ENCODE measurements around the gene COL27A1. TPM values are rescaled to one million over a fixed set of nuclear protein-coding genes. Genes with fewer than 3 reads are reported as not detected.

Gene COL27A1
- polyA plus RNA-seq, 1 donor (not counting 4 experiments of a cell fraction or from before 2014, with no cell fraction given), result 14.0 TPM

DNA sequence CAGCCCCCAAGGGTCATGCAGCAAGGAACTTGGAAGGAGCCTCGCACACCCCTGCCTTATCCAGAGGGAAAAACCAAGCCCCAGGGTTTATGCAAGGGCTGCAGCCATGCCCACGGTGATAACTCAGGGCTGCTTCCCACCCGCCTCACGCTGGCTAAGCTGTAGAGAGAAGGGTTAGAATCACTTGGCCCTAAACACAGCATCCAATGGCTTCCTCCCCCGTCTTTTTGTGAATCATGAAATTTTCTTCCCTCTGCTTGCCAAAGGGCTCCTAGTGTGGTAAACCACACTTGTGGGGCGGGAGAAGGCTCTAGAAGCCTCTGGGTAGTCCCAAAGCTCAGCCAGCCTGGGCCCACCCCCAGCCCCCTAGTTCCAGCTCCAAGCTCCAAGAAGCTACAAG, 111.6 kb downstream of the COL27A1 start:
- Histone ChIP-seq H3K9me1 (ENCODE audit: control insufficient read depth, extremely low read depth, insufficient read depth, low read length) (no peaks in the 10 kb centered on the region), H3K9ac (ENCODE audit: control insufficient read depth, extremely low read depth, insufficient read depth, low read length) (no peak overlapping the region), H3K4me2 (ENCODE audit: control insufficient read depth, extremely low read depth, insufficient read depth, low read depth, low read length) (no peak overlapping the region), H3K9me3 (ENCODE audit: control insufficient read depth, low read depth, low read length) (no peaks in the 10 kb centered on the region), H3K27me3 (ENCODE audit: control insufficient read depth, extremely low read depth, insufficient read depth, low read length) (no peaks in the 10 kb centered on the region), H3K4me1 (ENCODE audit: control insufficient read depth, extremely low read depth, insufficient read depth, low read length) (peaks cover 2% of the 10 kb centered on the region), H3K79me2 (ENCODE audit: control insufficient read depth, insufficient read depth, low read length) (no peaks in the 10 kb centered on the region), H3K27ac (ENCODE audit: control insufficient read depth, insufficient read depth, low read length) (no peak overlapping the region), H3K4me3 (ENCODE audit: control insufficient read depth in 2 of 3, extremely low read depth in 1 of 3, insufficient read depth in 2 of 3, low read depth in 1 of 3, low read length in 3 of 3) (no peak overlapping the region), H4K20me1 (ENCODE audit: control insufficient read depth, extremely low read depth, insufficient read depth, low read length) (no peaks in the 10 kb centered on the region), H3K36me3 (ENCODE audit: control insufficient read depth in 2 of 2, extremely low read depth in 1 of 2, insufficient read depth in 2 of 2, low read length in 2 of 2) (peaks cover 4 to 20% of the 10 kb centered on the region in 2 experiments), H2AFZ (ENCODE audit: control insufficient read depth, low read length) (no peak overlapping the region)
- no peak for DNase-seq (ENCODE audit: low read depth, low spot score)
- no peak for FAIRE-seq
- no peak for TF ChIP-seq EZH2 (IDR thresholded peaks at IDR 0.05; ENCODE audit: low read length)
- TF ChIP-seq, protein P1, sequence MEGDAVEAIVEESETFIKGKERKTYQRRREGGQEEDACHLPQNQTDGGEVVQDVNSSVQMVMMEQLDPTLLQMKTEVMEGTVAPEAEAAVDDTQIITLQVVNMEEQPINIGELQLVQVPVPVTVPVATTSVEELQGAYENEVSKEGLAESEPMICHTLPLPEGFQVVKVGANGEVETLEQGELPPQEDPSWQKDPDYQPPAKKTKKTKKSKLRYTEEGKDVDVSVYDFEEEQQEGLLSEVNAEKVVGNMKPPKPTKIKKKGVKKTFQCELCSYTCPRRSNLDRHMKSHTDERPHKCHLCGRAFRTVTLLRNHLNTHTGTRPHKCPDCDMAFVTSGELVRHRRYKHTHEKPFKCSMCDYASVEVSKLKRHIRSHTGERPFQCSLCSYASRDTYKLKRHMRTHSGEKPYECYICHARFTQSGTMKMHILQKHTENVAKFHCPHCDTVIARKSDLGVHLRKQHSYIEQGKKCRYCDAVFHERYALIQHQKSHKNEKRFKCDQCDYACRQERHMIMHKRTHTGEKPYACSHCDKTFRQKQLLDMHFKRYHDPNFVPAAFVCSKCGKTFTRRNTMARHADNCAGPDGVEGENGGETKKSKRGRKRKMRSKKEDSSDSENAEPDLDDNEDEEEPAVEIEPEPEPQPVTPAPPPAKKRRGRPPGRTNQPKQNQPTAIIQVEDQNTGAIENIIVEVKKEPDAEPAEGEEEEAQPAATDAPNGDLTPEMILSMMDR (optimal IDR thresholded peaks at IDR 0.05 in 1 of 3, IDR thresholded peaks at IDR 0.05 in 1 of 3, conservative IDR thresholded peaks at IDR 0.05 in 1 of 3; ENCODE audit: extremely low read depth in 1 of 3, insufficient read depth in 2 of 3, low read length in 3 of 3), result no peak
- dilution Hi-C loops (cut with MboI; ENCODE audit: extremely low pct_ligation_motif_present, low sequenced_read_pairs), result no loop called here

DNA sequence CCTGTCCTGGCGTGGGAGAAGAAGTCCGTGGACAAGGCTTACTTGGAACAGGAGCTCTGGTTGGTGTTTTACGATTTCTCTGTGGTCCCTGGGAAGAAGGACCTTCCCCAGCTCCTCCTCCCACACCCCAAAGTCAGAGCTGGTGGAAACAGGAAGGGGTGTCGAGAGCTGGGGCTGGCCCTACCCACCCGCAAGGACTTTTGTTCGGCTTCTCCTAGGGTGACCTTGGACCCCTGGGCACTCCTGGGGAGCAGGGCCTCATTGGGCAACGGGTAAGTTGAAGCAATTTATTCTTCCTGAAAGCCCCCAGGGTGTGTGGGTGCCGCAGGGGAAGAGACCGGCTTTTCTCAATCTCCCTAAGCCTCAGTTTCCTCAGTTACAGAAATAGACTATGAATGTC, 113.7 kb downstream of the COL27A1 start:
- Histone ChIP-seq H3K4me2 (ENCODE audit: control insufficient read depth, extremely low read depth, insufficient read depth, low read depth, low read length) (no peak overlapping the region), H3K27ac (ENCODE audit: control insufficient read depth, insufficient read depth, low read length) (no peak overlapping the region), H3K27me3 (ENCODE audit: control insufficient read depth, extremely low read depth, insufficient read depth, low read length) (no peaks in the 10 kb centered on the region), H3K9ac (ENCODE audit: control insufficient read depth, extremely low read depth, insufficient read depth, low read length) (no peak overlapping the region), H3K4me3 (ENCODE audit: control insufficient read depth in 2 of 3, extremely low read depth in 1 of 3, insufficient read depth in 2 of 3, low read depth in 1 of 3, low read length in 3 of 3) (no peak overlapping the region), H2AFZ (ENCODE audit: control insufficient read depth, low read length) (no peak overlapping the region), H3K9me3 (ENCODE audit: control insufficient read depth, low read depth, low read length) (no peaks in the 10 kb centered on the region), H3K36me3 (ENCODE audit: control insufficient read depth in 2 of 2, extremely low read depth in 1 of 2, insufficient read depth in 2 of 2, low read length in 2 of 2) (peaks cover 0 to 20% of the 10 kb centered on the region in 2 experiments), H3K9me1 (ENCODE audit: control insufficient read depth, extremely low read depth, insufficient read depth, low read length) (no peaks in the 10 kb centered on the region), H3K4me1 (ENCODE audit: control insufficient read depth, extremely low read depth, insufficient read depth, low read length) (peaks cover 22% of the 10 kb centered on the region), H3K79me2 (ENCODE audit: control insufficient read depth, insufficient read depth, low read length) (no peaks in the 10 kb centered on the region), H4K20me1 (ENCODE audit: control insufficient read depth, extremely low read depth, insufficient read depth, low read length) (peaks cover 3% of the 10 kb centered on the region)
- DNase-seq (ENCODE audit: low read depth, low spot score) (no peak), FAIRE-seq (no peak)
- TF ChIP-seq EZH2 (IDR thresholded peaks at IDR 0.05; ENCODE audit: low read length), result no peak
- TF ChIP-seq, protein P1 (optimal IDR thresholded peaks at IDR 0.05 in 1 of 3, IDR thresholded peaks at IDR 0.05 in 1 of 3, conservative IDR thresholded peaks at IDR 0.05 in 1 of 3; ENCODE audit: extremely low read depth in 1 of 3, insufficient read depth in 2 of 3, low read length in 3 of 3), result no peak
- dilution Hi-C loops (cut with MboI; ENCODE audit: extremely low pct_ligation_motif_present, low sequenced_read_pairs), result no loop called here

All from keratinocyte (primary cell).